Measurements from ENCODE around the gene DPEP2. TPM values are rescaled to one million over a fixed set of nuclear protein-coding genes. Genes with fewer than 3 reads are reported as not detected.

The DPEP2 gene
- total and polyA plus RNA-seq, 2 of the 13 experiments (the other 11 are each of a cell fraction or from before 2014, with no cell fraction given), result 0.18 TPM; not detected in 1

- H3K4me3 ChIP-seq (replicated peaks in 1 of 3; ENCODE audit: insufficient read depth in 1 of 3, low read depth in 2 of 3, low read length in 3 of 3), result no peak overlapping the region
- intact Hi-C loops (cut with micrococcal nuclease; ENCODE audit: unreplicated experiment), result no loop called here
- no peaks in the 10 kb centered on the region for H4K20me1 ChIP-seq (ENCODE audit: insufficient read depth, low read length)
- H3K9me3 ChIP-seq (ENCODE audit: low read length), result no peaks in the 10 kb centered on the region
- no peak overlapping the region for H3K4me2 ChIP-seq (ENCODE audit: low read depth, low read length)
- H3K79me2 ChIP-seq (ENCODE audit: insufficient read depth, low read length), result peaks cover 28% of the 10 kb centered on the region
- in situ Hi-C loops (cut with HindIII; ENCODE audit: extremely low pct_ligation_motif_present, low pct_unique_long_range_greater_than_20kb), result no loop called here
- ChIA-PET POLR2A (no interaction called here), CTCF (ENCODE audit: low intra/inter-chr PET ratio, low total read pairs) (no interaction called here)
- no peak for TF ChIP-seq ZNF564 (CRISPR knock-in tag; IDR thresholded peaks at IDR 0.05)
- TF ChIP-seq MEF2D (CRISPR knock-in tag; IDR thresholded peaks at IDR 0.05), result no peak
- TF ChIP-seq PHB2 (IDR thresholded peaks at IDR 0.05; ENCODE audit: partially characterized antibody), result no peak
- TF ChIP-seq ZNF646 (CRISPR knock-in tag; IDR thresholded peaks at IDR 0.05), result no peak
- TF ChIP-seq ZNF34 (CRISPR knock-in tag; IDR thresholded peaks at IDR 0.05; ENCODE audit: borderline replicate concordance), result no peak
- TF ChIP-seq AGO1 (IDR thresholded peaks at IDR 0.05; ENCODE audit: low read depth, low read length, poor library complexity, severe bottlenecking), result no peak
- no peak for TF ChIP-seq FOXA3 (CRISPR knock-in tag; IDR thresholded peaks at IDR 0.05)
- TF ChIP-seq ZNF761 (CRISPR knock-in tag; conservative IDR thresholded peaks at IDR 0.05), result no peak
- no peak for TF ChIP-seq SMAD3 (CRISPR knock-in tag; IDR thresholded peaks at IDR 0.05)
- no peak for TF ChIP-seq SRSF4 (IDR thresholded peaks at IDR 0.05; ENCODE audit: low read depth, low read length, poor library complexity, severe bottlenecking)
- no peak for TF ChIP-seq RAD51 (IDR thresholded peaks at IDR 0.05; ENCODE audit: borderline replicate concordance)
- no peak for TF ChIP-seq CREM (IDR thresholded peaks at IDR 0.05)
- TF ChIP-seq CREM (CRISPR knock-in tag; IDR thresholded peaks at IDR 0.05), result no peak
- TF ChIP-seq CREBL2 (CRISPR knock-in tag; IDR thresholded peaks at IDR 0.05; ENCODE audit: borderline replicate concordance), result no peak
- TF ChIP-seq NR2F6 (IDR thresholded peaks at IDR 0.05), result no peak
- no peak for TF ChIP-seq NR2F6 (CRISPR knock-in tag; IDR thresholded peaks at IDR 0.05)
- TF ChIP-seq MED13 (CRISPR knock-in tag; IDR thresholded peaks at IDR 0.05), result no peak
- TF ChIP-seq ZBTB46 (CRISPR knock-in tag; IDR thresholded peaks at IDR 0.05; ENCODE audit: borderline replicate concordance), result no peak
- TF ChIP-seq PHF21A (CRISPR knock-in tag; IDR thresholded peaks at IDR 0.05), result no peak
- peaks cover 30% of the 10 kb centered on the region for H3K4me1 ChIP-seq (ENCODE audit: insufficient read depth, low read length)
- DNase-seq (ENCODE audit: low spot score) (no peak), ATAC-seq (no peak), FAIRE-seq (no peak)
- no peak overlapping the region for H2AFZ ChIP-seq (ENCODE audit: low read length)
- WGBS (ENCODE audit: low lambda C conversion rate), result 45% methylated on average over 8 of the region's 8 CpGs
- BruUV-seq (replicated peaks), result no TSS peak
- no peak overlapping the region for H3K9ac ChIP-seq (ENCODE audit: insufficient read depth, low read depth, low read length)
- no peak overlapping the region for H3K27ac ChIP-seq (ENCODE audit: extremely low read length, insufficient read depth, low read length)
- no peaks in the 10 kb centered on the region for H3K36me3 ChIP-seq (replicated peaks in 1 of 2; ENCODE audit: control insufficient read depth in 1 of 2, insufficient read depth in 2 of 2, low read length in 2 of 2)
- peaks cover 0 to 2% of the 10 kb centered on the region in 2 experiments; a peak in 1 of 5 replicates for H3K27me3 ChIP-seq (ENCODE audit: control insufficient read depth in 1 of 2, insufficient read depth in 2 of 2, low read length in 2 of 2)
These were observed 19.9 kb upstream of the DPEP2 start for GRCh38 chr16:68019167-68019680.

Measured in HepG2 (cell line).